Ovary (tissue), 9 donors: Measurements from ENCODE around the gene LIPM. TPM values are rescaled to one million over a fixed set of nuclear protein-coding genes. Genes with fewer than 3 reads are reported as not detected.

ENCODE experiments used
- DNase-seq, 5 donors: peaks; one replicate each; pipeline ENCODE4 v3.0.0-alpha.2; 2019 to 2020
- H3K27ac ChIP-seq, 2 donors: fragments of 200-600 bp; one replicate each; pipeline versions ENCODE4 v1.5.1 to v1.8.0; 2019 to 2022
- H3K27me3 ChIP-seq: fragments of 200-600 bp; one replicate; pipeline ENCODE4 v1.8.0; 2022
- H3K36me3 ChIP-seq: fragments of 200-600 bp; sonication (generic); one replicate; pipeline ENCODE4 v1.5.1; 2019
- H3K4me1 ChIP-seq: one replicate; pipeline ENCODE4 v1.8.1; 2013; ENCODE audit warnings: mild to moderate bottlenecking, moderate library complexity; ENCODE audit not compliant: insufficient read depth
- H3K4me3 ChIP-seq: fragments of 200-600 bp; sonication (generic); one replicate; pipeline ENCODE4 v1.5.1; 2017
- H3K9me3 ChIP-seq, 2 donors: fragments of 200-600 bp in 1 of 2; sonication (generic) in 1 of 2; one replicate each; pipeline versions ENCODE4 v1.5.1 to v1.8.1; 2013 to 2019; ENCODE audit warnings: mild to moderate bottlenecking in 1 of 2, moderate library complexity in 1 of 2
- EP300 ChIP-seq: sonication (generic); formaldehyde crosslinking; IDR thresholded peaks from one replicate; pipeline ENCODE4 v1.6.1; 2017; ENCODE audit warnings: antibody characterized with exemption
- POLR2A ChIP-seq: fragments of 450-650 bp; IDR thresholded peaks from one replicate; pipeline ENCODE4 v1.6.1; 2017; ENCODE audit warnings: antibody characterized with exemption, mild to moderate bottlenecking, moderate library complexity
- WGBS, 3 donors: extraction: QIAGEN DNeasy Blood & Tissue Kit in 1 of 3; methylation state at CpG; one replicate each; pipeline versions ENCODE4 v1.1.5 to v1.1.7; 2013 to 2017; 5-methylcytosine and 5-hydroxymethylcytosine counted together
- intact Hi-C, 4 donors: fragments of 100-400 bp; cut with DNase I; formaldehyde crosslinking; loops; one replicate each; pipeline versions ENCODE4 v1.11.0 to v1.15.1; 2022 to 2023
- polyA plus RNA-seq, 2 donors: library from polyadenylated mRNA; stranded (reverse); fragments of 200-250 nt in 1 of 2; fragments of 350-450 nt in 1 of 2; fragmentation: Illumina TruSeq in 1 of 2; extraction: RNeasy Lipid Tissue Mini Kit (QIAGEN cat#74804) in 1 of 2; gene quantifications; one replicate each; pipeline ENCODE4 v1.2.3, GENCODE V29; 2013 to 2014
- total RNA-seq, 7 donors: library from RNA; depleted of rRNA in 2 of 7; stranded (reverse); fragments of >200 nt in 2 of 7; fragmentation: NEBNext Ultra II Directional in 3 of 7; extraction: Animal tissue kit (Norgen Biotek cat#: 25700) in 3 of 7; gene quantifications; one replicate each; pipeline versions ENCODE4 v1.1.0 to v1.2.4, GENCODE V29; 2016 to 2023
- TF ChIP-seq, protein P1 (sequence below), 3 donors: fragments of 450-650 bp in 2 of 3; fragments of 200-600 bp in 1 of 3; IDR thresholded peaks; one replicate each; pipeline versions ENCODE4 v1.5.1 to v1.8.0; 2016 to 2022; ENCODE audit warnings: antibody characterized with exemption in 3 of 3, mild to moderate bottlenecking in 1 of 3
- donor health status: DM: no; HTN: no; CAD: no; lungs with moderate emphysema.
- donor health status: DM: no; HTN: no; CAD: no.
- donor health status: Bipolar disorder and iron deficiency.
- donor health status: DM: yes; HTN: yes; CAD: no.
- donor health status: DM: no; HTN: no; CAD: no.
- donor health status: DM: yes; HTN: yes; CAD: no.

LIPM gene
- total and polyA plus RNA-seq, 9 donors, result not detected

DNA sequence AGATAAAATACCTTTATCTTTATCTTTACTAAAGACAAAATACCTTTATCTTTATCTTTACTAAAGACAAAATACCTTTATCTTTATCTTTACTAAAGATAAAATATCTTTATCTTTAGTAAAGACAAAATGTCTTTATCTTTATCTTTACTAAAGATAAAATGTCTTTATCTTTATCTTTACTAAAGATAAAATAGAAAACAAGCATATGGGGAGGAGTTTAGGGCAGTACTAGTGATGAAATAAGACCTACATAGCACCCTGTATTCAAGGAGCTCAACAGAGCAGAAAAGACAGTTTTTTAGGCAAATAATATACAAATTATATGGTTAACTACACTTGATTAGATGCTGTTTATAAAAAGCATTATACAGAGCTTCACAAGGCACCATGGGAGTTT is 29.8 kb downstream of the LIPM start:
- Histone ChIP-seq H3K4me1 (no peaks in the 10 kb centered on the region), H3K27me3 (no peaks in the 10 kb centered on the region), H3K36me3 (no peaks in the 10 kb centered on the region), H3K4me3 (no peak overlapping the region), H3K9me3 (no peaks in the 10 kb centered on the region), H3K27ac (no peak overlapping the region)
- DNase-seq, result no peak
- TF ChIP-seq EP300 (no peak), POLR2A (no peak)
- TF ChIP-seq, protein P1, sequence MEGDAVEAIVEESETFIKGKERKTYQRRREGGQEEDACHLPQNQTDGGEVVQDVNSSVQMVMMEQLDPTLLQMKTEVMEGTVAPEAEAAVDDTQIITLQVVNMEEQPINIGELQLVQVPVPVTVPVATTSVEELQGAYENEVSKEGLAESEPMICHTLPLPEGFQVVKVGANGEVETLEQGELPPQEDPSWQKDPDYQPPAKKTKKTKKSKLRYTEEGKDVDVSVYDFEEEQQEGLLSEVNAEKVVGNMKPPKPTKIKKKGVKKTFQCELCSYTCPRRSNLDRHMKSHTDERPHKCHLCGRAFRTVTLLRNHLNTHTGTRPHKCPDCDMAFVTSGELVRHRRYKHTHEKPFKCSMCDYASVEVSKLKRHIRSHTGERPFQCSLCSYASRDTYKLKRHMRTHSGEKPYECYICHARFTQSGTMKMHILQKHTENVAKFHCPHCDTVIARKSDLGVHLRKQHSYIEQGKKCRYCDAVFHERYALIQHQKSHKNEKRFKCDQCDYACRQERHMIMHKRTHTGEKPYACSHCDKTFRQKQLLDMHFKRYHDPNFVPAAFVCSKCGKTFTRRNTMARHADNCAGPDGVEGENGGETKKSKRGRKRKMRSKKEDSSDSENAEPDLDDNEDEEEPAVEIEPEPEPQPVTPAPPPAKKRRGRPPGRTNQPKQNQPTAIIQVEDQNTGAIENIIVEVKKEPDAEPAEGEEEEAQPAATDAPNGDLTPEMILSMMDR (IDR thresholded peaks at IDR 0.05), result no peak
- intact Hi-C loops, result loop anchor here in 2 of 4 donors (10.0 kb wide), 2 partner anchors 192 to 382 kb away; no protein-coding TSS in a partner anchor

- no peaks in the 10 kb centered on the region for H3K27me3 ChIP-seq
Observed at GRCh38 chr10:88833156-88833555, 30.6 kb downstream of the LIPM start.

GRCh38 chr10:88833723-88834122 is 31.2 kb downstream of the LIPM start:
- Histone ChIP-seq H3K4me1 (no peaks in the 10 kb centered on the region), H3K27ac (no peak overlapping the region), H3K9me3 (no peaks in the 10 kb centered on the region), H3K36me3 (no peaks in the 10 kb centered on the region), H3K27me3 (no peaks in the 10 kb centered on the region), H3K4me3 (no peak overlapping the region)
- 65 to 77% (median 68%) methylated on average over 2 of the region's 2 CpGs for WGBS, 3 donors
- DNase-seq, result no peak
- intact Hi-C loops, result loop anchor here in 2 of 4 donors (10.0 kb wide), 2 partner anchors 191 to 381 kb away; no protein-coding TSS in a partner anchor
- TF ChIP-seq, protein P1 (IDR thresholded peaks at IDR 0.05), result no peak
- TF ChIP-seq EP300 (no peak), POLR2A (no peak)

More at GRCh38 chr10:88833156-88833555, 30.6 kb downstream of the LIPM start:
- DNase-seq, result no peak
- intact Hi-C loops, result loop anchor here in 2 of 4 donors (10.0 kb wide), 2 partner anchors 192 to 382 kb away; no protein-coding TSS in a partner anchor
- Histone ChIP-seq H3K4me1 (no peaks in the 10 kb centered on the region), H3K9me3 (no peaks in the 10 kb centered on the region), H3K27ac (no peak overlapping the region), H3K36me3 (no peaks in the 10 kb centered on the region), H3K4me3 (no peak overlapping the region)
- WGBS, 3 donors, result 90 to 97% (median 96%) methylated on average over 2 of the region's 2 CpGs
- TF ChIP-seq, protein P1 (IDR thresholded peaks at IDR 0.05), result no peak
- TF ChIP-seq POLR2A (no peak), EP300 (no peak)

DNA sequence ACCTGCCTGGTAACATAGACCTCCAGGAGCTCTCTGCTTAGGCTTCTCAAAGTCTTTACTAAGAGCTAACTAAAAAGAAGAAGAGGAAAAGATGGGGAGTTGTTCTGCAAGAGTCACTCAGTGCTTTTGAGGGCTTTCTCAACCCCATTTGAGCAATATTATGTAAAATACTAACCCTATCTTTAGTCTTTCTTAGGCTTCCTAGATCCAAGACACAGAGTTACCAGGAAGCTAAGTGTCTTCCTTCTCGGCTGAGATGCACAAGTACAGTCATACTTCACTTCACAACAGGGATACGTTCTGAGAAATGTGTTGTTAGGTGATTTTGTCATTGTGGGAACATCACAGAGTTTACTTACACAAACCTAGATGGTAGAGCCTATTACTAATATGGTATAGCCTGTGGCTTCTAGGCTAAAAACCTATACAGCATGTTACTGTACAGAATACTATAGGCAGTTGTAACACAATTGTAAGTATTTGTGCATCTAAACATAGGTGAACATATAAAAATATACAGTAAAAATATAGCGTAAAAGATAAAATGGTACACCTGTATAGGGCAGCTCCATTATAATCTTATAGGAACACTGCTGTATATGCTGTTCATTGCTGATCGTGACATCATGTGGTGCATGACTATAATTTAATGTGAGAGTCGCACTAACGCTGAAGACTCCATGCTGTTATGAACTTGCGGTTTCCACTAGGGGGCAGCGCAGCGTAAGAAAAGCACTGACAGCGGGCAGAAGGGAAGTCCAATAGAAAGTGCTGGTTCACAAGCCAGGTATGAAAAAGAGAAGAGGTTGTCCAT is 32.8 kb downstream of the LIPM start:
- Histone ChIP-seq H3K4me1 (no peaks in the 10 kb centered on the region), H3K4me3 (no peak overlapping the region), H3K36me3 (no peaks in the 10 kb centered on the region), H3K27ac (no peak overlapping the region), H3K27me3 (no peaks in the 10 kb centered on the region), H3K9me3 (no peaks in the 10 kb centered on the region)
- TF ChIP-seq POLR2A (peak; percentile 25), EP300 (no peak)
- TF ChIP-seq, protein P1 (IDR thresholded peaks at IDR 0.05), result peak; percentile 76 to 93 (median 91)
- peak; percentile 78 to 91 (median 88) for DNase-seq
- 17 to 18% (median 18%) methylated on average over 10 of the region's 10 CpGs for WGBS, 3 donors
- intact Hi-C loops, result loop anchor here (5.0 to 10.0 kb wide), 4 partner anchors 97 to 382 kb away; no protein-coding TSS in a partner anchor
